ENCODE results near the gene MARCO. TPM values are rescaled to one million over a fixed set of nuclear protein-coding genes. Genes with fewer than 3 reads are reported as not detected.

The MARCO gene
- total RNA-seq: not detected in 2 replicates

- DNase-seq (ENCODE audit: low read depth, low spot score): no peak
These were observed at the start of gene MARCO for GRCh38 chr2:118942031-118942430. Gene MARCO (plus strand): TSS chr2:118942194. CDS start chr2:118942301, 107 bp downstream.

GRCh38 chr2:118893100-118893499 is 48.9 kb upstream of the MARCO start:
- DNase-seq (ENCODE audit: low read depth, low spot score): no peak

- no peak for DNase-seq (ENCODE audit: low read depth, low spot score)
These were observed 39.5 kb upstream of the MARCO start for GRCh38 chr2:118902266-118903028.

GRCh38 chr2:118903029-118903351 is 39.0 kb upstream of the MARCO start:
- no peak for DNase-seq (ENCODE audit: low read depth, low spot score)

- DNase-seq (ENCODE audit: low read depth, low spot score): no peak
These were observed 38.2 kb upstream of the MARCO start for GRCh38 chr2:118903551-118904479.

- DNase-seq (ENCODE audit: low read depth, low spot score): no peak
These were observed 36.8 kb upstream of the MARCO start for GRCh38 chr2:118905206-118905605.

- DNase-seq (ENCODE audit: low read depth, low spot score): no peak
These were observed 35.8 kb upstream of the MARCO start for GRCh38 chr2:118906186-118906585.

- no peak for DNase-seq (ENCODE audit: low read depth, low spot score)
These were observed 34.2 kb upstream of the MARCO start for GRCh38 chr2:118907759-118908158.

- no peak for DNase-seq (ENCODE audit: low read depth, low spot score)
These were observed 32.8 kb upstream of the MARCO start for GRCh38 chr2:118909191-118909590.

- DNase-seq (ENCODE audit: low read depth, low spot score): no peak
These were observed 30.7 kb upstream of the MARCO start for GRCh38 chr2:118911166-118911856.

- DNase-seq (ENCODE audit: low read depth, low spot score): no peak
These were observed 30.1 kb upstream of the MARCO start for GRCh38 chr2:118911936-118912335.

- no peak for DNase-seq (ENCODE audit: low read depth, low spot score)
These were observed 28.7 kb upstream of the MARCO start for GRCh38 chr2:118913131-118913802.

GRCh38 chr2:118913803-118914645 is 28.0 kb upstream of the MARCO start:
- DNase-seq (ENCODE audit: low read depth, low spot score): no peak

- DNase-seq (ENCODE audit: low read depth, low spot score): no peak
These were observed 27.1 kb upstream of the MARCO start for GRCh38 chr2:118914721-118915453.

- no peak for DNase-seq (ENCODE audit: low read depth, low spot score)
These were observed 24.0 kb upstream of the MARCO start for GRCh38 chr2:118918017-118918416.

GRCh38 chr2:118921646-118922045 is 20.3 kb upstream of the MARCO start:
- DNase-seq (ENCODE audit: low read depth, low spot score): no peak

- no peak for DNase-seq (ENCODE audit: low read depth, low spot score)
These were observed 19.7 kb upstream of the MARCO start for GRCh38 chr2:118922254-118922653.

- DNase-seq (ENCODE audit: low read depth, low spot score): no peak
These were observed 18.6 kb upstream of the MARCO start for GRCh38 chr2:118923371-118923770.

- no peak for DNase-seq (ENCODE audit: low read depth, low spot score)
These were observed 16.5 kb upstream of the MARCO start for GRCh38 chr2:118925476-118925875.

GRCh38 chr2:118925981-118926380 is 16.0 kb upstream of the MARCO start:
- DNase-seq (ENCODE audit: low read depth, low spot score): no peak

Measured in pulmonary artery endothelial cell (primary cell).